ENCODE measurements around the gene ARHGEF19. TPM values are rescaled to one million over a fixed set of nuclear protein-coding genes. Genes with fewer than 3 reads are reported as not detected.
"Not testable (repeated sequence)": the region's sequence is repeated elsewhere in the genome, so short reads cannot be mapped to it uniquely, and the experiment has no call there.

ARHGEF19 gene
- total and polyA plus RNA-seq, 2 donors from 2014 or later: 3.5 to 8.2 TPM

GRCh38 chr1:16246961-16247360, 34.5 kb upstream of the ARHGEF19 start:
- H3K27ac ChIP-seq (ENCODE audit: low read depth in 2 of 2, low read length in 2 of 2): no peak overlapping the region
- DNase-seq: no peak
- intact Hi-C loops (cut with DNase I): loop anchor here (10.0 kb wide), 1 partner anchor 162 kb away; no protein-coding TSS in a partner anchor
- H3K36me3 ChIP-seq (ENCODE audit: control insufficient read depth in 2 of 3, insufficient read depth in 3 of 3, low read length in 3 of 3): peaks cover 0 to 14% (median 12%) of the 10 kb centered on the region in 3 donors
- no peak overlapping the region for H3K4me3 ChIP-seq (ENCODE audit: low read length in 3 of 3)
- no peaks in the 10 kb centered on the region for H3K27me3 ChIP-seq (ENCODE audit: control insufficient read depth, insufficient read depth, low read length)
- no peak for TF ChIP-seq CTCF (IDR thresholded peaks at IDR 0.05; ENCODE audit: borderline replicate concordance, extremely low read depth, insufficient read depth)
- FAIRE-seq: no peak
- H3K9ac ChIP-seq (ENCODE audit: low read length in 3 of 3): no peak overlapping the region
- no peaks in the 10 kb centered on the region for H3K9me3 ChIP-seq (ENCODE audit: control insufficient read depth in 2 of 3, insufficient read depth in 1 of 3, low read length in 3 of 3)
- peaks cover 0 to 13% (median 12%) of the 10 kb centered on the region in 3 donors for H3K4me1 ChIP-seq (ENCODE audit: control insufficient read depth in 2 of 3, insufficient read depth in 2 of 3, low read depth in 1 of 3, low read length in 3 of 3)

- intact Hi-C loops (cut with DNase I): loop anchor here (10.0 kb wide), 1 partner anchor 161 kb away; no protein-coding TSS in a partner anchor
- H3K27ac ChIP-seq (ENCODE audit: low read depth in 2 of 2, low read length in 2 of 2); H3K9ac ChIP-seq (ENCODE audit: low read length in 3 of 3); DNase-seq; H3K36me3 ChIP-seq (ENCODE audit: control insufficient read depth in 2 of 3, insufficient read depth in 3 of 3, low read length in 3 of 3); H3K9me3 ChIP-seq (ENCODE audit: control insufficient read depth in 2 of 3, insufficient read depth in 1 of 3, low read length in 3 of 3); FAIRE-seq; H3K4me3 ChIP-seq (ENCODE audit: low read length in 3 of 3); H3K27me3 ChIP-seq (ENCODE audit: control insufficient read depth, insufficient read depth, low read length): not testable (repeated sequence)
- H3K4me1 ChIP-seq (ENCODE audit: control insufficient read depth in 2 of 3, insufficient read depth in 2 of 3, low read depth in 1 of 3, low read length in 3 of 3): peaks cover 0 to 13% (median 12%) of the 10 kb centered on the region in 3 donors
Observed at GRCh38 chr1:16246239-16246638, 33.8 kb upstream of the ARHGEF19 start.

GRCh38 chr1:16245476-16246196, 33.2 kb upstream of the ARHGEF19 start:
- Histone ChIP-seq H3K4me3 (ENCODE audit: low read length in 3 of 3) (no peak overlapping the region), H3K27ac (ENCODE audit: low read depth in 2 of 2, low read length in 2 of 2) (no peak overlapping the region), H3K4me1 (ENCODE audit: control insufficient read depth in 2 of 3, insufficient read depth in 2 of 3, low read depth in 1 of 3, low read length in 3 of 3) (peaks cover 0 to 13% (median 12%) of the 10 kb centered on the region in 3 donors), H3K9ac (ENCODE audit: low read length in 3 of 3) (no peak overlapping the region), H3K27me3 (ENCODE audit: control insufficient read depth, insufficient read depth, low read length) (no peaks in the 10 kb centered on the region), H3K9me3 (ENCODE audit: control insufficient read depth in 2 of 3, insufficient read depth in 1 of 3, low read length in 3 of 3) (no peaks in the 10 kb centered on the region), H3K36me3 (ENCODE audit: control insufficient read depth in 2 of 3, insufficient read depth in 3 of 3, low read length in 3 of 3) (peaks cover 0 to 5% (median 2%) of the 10 kb centered on the region in 3 donors)
- FAIRE-seq (no peak), DNase-seq (no peak)
- TF ChIP-seq CTCF (IDR thresholded peaks at IDR 0.05; ENCODE audit: borderline replicate concordance, extremely low read depth, insufficient read depth): no peak
- intact Hi-C loops (cut with DNase I): loop anchor here (10.0 kb wide), 1 partner anchor 161 kb away; no protein-coding TSS in a partner anchor

GRCh38 chr1:16244650-16245285, 32.3 kb upstream of the ARHGEF19 start:
- intact Hi-C loops (cut with DNase I): loop anchor here (10.0 kb wide), 1 partner anchor 160 kb away; no protein-coding TSS in a partner anchor
- no peak for TF ChIP-seq CTCF (IDR thresholded peaks at IDR 0.05; ENCODE audit: borderline replicate concordance, extremely low read depth, insufficient read depth)
- DNase-seq: no peak
- Histone ChIP-seq H3K27ac (ENCODE audit: low read depth in 2 of 2, low read length in 2 of 2) (no peak overlapping the region), H3K9ac (ENCODE audit: low read length in 3 of 3) (no peak overlapping the region), H3K4me1 (ENCODE audit: control insufficient read depth in 2 of 3, insufficient read depth in 2 of 3, low read depth in 1 of 3, low read length in 3 of 3) (peaks cover 0 to 13% (median 12%) of the 10 kb centered on the region in 3 donors), H3K9me3 (ENCODE audit: control insufficient read depth in 2 of 3, insufficient read depth in 1 of 3, low read length in 3 of 3) (no peaks in the 10 kb centered on the region), H3K27me3 (ENCODE audit: control insufficient read depth, insufficient read depth, low read length) (no peaks in the 10 kb centered on the region), H3K36me3 (ENCODE audit: control insufficient read depth in 2 of 3, insufficient read depth in 3 of 3, low read length in 3 of 3) (peaks cover 0 to 5% (median 0%) of the 10 kb centered on the region in 3 donors), H3K4me3 (ENCODE audit: low read length in 3 of 3) (no peak overlapping the region)
- FAIRE-seq: no peak

Data from kidney (tissue), 14 donors.